ENCODE results near the gene UPK1A.

The UPK1A gene

DNA sequence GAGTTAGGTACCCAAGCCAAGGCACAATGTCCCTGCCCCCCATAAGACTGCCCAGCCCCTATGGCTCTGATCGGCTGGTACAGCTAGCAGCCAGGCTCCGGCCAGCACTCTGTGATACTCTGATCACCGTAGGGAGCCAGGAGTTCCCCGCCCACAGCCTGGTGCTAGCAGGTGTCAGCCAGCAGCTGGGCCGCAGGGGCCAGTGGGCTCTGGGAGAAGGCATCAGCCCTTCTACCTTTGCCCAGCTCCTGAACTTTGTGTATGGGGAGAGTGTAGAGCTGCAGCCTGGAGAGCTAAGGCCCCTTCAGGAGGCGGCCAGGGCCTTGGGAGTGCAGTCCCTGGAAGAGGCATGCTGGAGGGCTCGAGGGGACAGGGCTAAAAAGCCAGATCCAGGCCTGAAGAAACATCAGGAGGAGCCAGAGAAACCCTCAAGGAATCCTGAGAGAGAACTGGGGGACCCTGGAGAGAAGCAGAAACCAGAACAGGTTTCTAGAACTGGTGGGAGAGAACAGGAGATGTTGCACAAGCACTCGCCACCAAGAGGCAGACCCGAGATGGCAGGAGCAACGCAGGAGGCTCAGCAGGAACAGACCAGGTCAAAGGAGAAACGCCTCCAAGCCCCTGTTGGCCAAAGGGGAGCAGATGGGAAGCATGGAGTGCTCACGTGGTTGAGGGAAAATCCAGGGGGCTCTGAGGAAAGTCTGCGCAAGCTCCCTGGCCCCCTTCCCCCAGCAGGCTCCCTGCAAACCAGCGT is 48.5 kb downstream of the UPK1A start:
- Histone ChIP-seq H3K9ac (ENCODE audit: low read length) (no peak overlapping the region), H3K4me1 (ENCODE audit: insufficient read depth, low read length, severe bottlenecking) (peaks cover 33% of the 10 kb centered on the region), H3K4me3 (ENCODE audit: low read depth, low read length, poor library complexity, severe bottlenecking) (no peak overlapping the region), H2AFZ (ENCODE audit: low read length) (no peak overlapping the region), H3K4me2 (ENCODE audit: low read length) (no peak overlapping the region), H3K9me2 (ENCODE audit: low read depth, low read length) (no peaks in the 10 kb centered on the region), H3K36me3 (ENCODE audit: insufficient read depth, low read length) (peaks cover 4% of the 10 kb centered on the region; the same call in 1 of the 2 replicates), H3K9me3 (ENCODE audit: low read length) (no peaks in the 10 kb centered on the region), H3F3A (ENCODE audit: insufficient read depth, low read length) (no peaks in the 10 kb centered on the region), H3K27ac (ENCODE audit: low read depth, low read length, poor library complexity, severe bottlenecking) (no peak overlapping the region), H3K79me2 (ENCODE audit: insufficient read depth, low read length) (peaks cover 8% of the 10 kb centered on the region), H4K20me1 (ENCODE audit: insufficient read depth, low read length) (no peaks in the 10 kb centered on the region), H3K27me3 (ENCODE audit: insufficient read depth, low read length) (peaks cover 7% of the 10 kb centered on the region)
- no peak for TF ChIP-seq EZH2 (IDR thresholded peaks at IDR 0.05; ENCODE audit: borderline replicate concordance, low read length)
- TF ChIP-seq, protein P1, sequence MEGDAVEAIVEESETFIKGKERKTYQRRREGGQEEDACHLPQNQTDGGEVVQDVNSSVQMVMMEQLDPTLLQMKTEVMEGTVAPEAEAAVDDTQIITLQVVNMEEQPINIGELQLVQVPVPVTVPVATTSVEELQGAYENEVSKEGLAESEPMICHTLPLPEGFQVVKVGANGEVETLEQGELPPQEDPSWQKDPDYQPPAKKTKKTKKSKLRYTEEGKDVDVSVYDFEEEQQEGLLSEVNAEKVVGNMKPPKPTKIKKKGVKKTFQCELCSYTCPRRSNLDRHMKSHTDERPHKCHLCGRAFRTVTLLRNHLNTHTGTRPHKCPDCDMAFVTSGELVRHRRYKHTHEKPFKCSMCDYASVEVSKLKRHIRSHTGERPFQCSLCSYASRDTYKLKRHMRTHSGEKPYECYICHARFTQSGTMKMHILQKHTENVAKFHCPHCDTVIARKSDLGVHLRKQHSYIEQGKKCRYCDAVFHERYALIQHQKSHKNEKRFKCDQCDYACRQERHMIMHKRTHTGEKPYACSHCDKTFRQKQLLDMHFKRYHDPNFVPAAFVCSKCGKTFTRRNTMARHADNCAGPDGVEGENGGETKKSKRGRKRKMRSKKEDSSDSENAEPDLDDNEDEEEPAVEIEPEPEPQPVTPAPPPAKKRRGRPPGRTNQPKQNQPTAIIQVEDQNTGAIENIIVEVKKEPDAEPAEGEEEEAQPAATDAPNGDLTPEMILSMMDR (IDR thresholded peaks at IDR 0.05; ENCODE audit: low read length), result no peak

DNA sequence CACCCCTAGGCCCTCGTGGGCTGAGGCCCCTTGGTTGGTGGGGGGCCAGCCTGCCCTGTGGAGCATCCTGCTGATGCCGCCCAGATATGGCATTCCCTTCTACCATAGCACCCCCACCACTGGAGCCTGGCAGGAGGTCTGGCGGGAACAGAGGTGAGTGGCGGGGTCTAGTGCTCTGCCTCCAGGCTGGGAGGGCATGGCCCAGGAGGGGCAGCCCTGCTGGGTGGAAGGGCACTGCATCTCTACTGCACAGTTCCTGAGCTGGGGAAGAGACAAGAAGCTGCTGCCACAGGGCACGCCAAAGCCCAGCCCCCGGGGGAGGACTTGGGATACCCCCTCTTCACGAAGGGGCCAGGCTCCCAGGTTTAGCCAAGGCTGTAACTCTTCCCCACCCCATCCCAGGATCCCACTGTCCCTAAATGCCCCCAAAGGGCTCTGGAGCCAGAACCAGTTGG is 49.1 kb downstream of the UPK1A start:
- Histone ChIP-seq H3K4me3 (ENCODE audit: low read depth, low read length, poor library complexity, severe bottlenecking) (no peak overlapping the region), H2AFZ (ENCODE audit: low read length) (no peak overlapping the region)

DNA sequence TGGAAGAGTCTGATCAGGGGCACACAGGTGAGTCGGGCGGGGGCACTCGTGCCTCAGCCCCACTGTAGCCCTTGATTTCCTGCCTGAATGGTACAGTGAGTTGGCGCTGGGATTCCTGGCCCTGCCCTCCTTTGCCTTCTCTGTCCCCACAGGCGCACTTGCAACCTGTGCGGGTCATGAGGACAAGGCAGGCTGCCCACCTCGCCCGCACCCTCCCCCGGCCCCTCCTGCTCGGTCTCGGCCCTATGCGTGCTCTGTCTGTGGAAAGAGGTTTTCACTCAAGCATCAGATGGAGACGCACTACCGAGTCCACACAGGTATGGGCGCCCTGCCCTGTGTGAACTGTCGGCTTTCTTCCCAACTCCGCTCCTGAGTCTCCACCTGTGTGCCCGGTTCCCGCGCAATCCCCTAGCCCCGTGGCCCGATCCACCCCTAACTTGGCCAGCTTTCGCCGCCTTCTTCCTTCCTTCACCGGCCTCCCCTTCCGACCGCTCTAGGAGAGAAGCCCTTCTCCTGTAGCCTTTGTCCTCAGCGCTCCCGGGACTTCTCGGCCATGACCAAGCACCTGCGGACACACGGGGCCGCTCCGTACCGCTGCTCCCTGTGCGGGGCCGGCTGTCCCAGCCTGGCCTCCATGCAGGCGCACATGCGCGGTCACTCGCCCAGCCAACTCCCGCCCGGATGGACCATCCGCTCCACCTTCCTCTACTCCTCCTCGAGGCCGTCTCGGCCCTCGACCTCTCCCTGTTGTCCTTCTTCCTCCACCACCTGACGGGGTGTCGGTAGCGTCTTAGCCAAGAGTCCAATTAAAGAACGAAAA is 49.9 kb downstream of the UPK1A start:
- TF ChIP-seq, protein P1 (IDR thresholded peaks at IDR 0.05; ENCODE audit: low read length), result no peak
- no peak for TF ChIP-seq EZH2 (IDR thresholded peaks at IDR 0.05; ENCODE audit: borderline replicate concordance, low read length)
- Histone ChIP-seq H3K4me1 (ENCODE audit: insufficient read depth, low read length, severe bottlenecking) (peaks cover 27% of the 10 kb centered on the region), H4K20me1 (ENCODE audit: insufficient read depth, low read length) (no peaks in the 10 kb centered on the region)

More for the DNA sequence above, 49.1 kb downstream of the UPK1A start:
- no peak overlapping the region for H3K4me2 ChIP-seq (ENCODE audit: low read length)
- no peak overlapping the region for H3K27ac ChIP-seq (ENCODE audit: low read depth, low read length, poor library complexity, severe bottlenecking)
- H3K79me2 ChIP-seq (ENCODE audit: insufficient read depth, low read length), result peaks cover 8% of the 10 kb centered on the region
- H3K27me3 ChIP-seq (ENCODE audit: insufficient read depth, low read length), result peaks cover 7% of the 10 kb centered on the region
- no peak for TF ChIP-seq EZH2 (IDR thresholded peaks at IDR 0.05; ENCODE audit: borderline replicate concordance, low read length)
- TF ChIP-seq, protein P1 (IDR thresholded peaks at IDR 0.05; ENCODE audit: low read length), result no peak
- H3K9ac ChIP-seq (ENCODE audit: low read length), result no peak overlapping the region
- H3K36me3 ChIP-seq (ENCODE audit: insufficient read depth, low read length), result peaks cover 9% of the 10 kb centered on the region; the same call in 1 of the 2 replicates
- no peaks in the 10 kb centered on the region for H3K9me3 ChIP-seq (ENCODE audit: low read length)
- H3F3A ChIP-seq (ENCODE audit: insufficient read depth, low read length), result no peaks in the 10 kb centered on the region
- H3K4me1 ChIP-seq (ENCODE audit: insufficient read depth, low read length, severe bottlenecking), result peaks cover 33% of the 10 kb centered on the region
- no peaks in the 10 kb centered on the region for H4K20me1 ChIP-seq (ENCODE audit: insufficient read depth, low read length)
- no peaks in the 10 kb centered on the region for H3K9me2 ChIP-seq (ENCODE audit: low read depth, low read length)

More for the DNA sequence above, 49.9 kb downstream of the UPK1A start:
- Histone ChIP-seq H2AFZ (ENCODE audit: low read length) (no peak overlapping the region), H3K36me3 (ENCODE audit: insufficient read depth, low read length) (peaks cover 14% of the 10 kb centered on the region; the same call in 1 of the 2 replicates), H3K27me3 (ENCODE audit: insufficient read depth, low read length) (peaks cover 7% of the 10 kb centered on the region), H3K4me3 (ENCODE audit: low read depth, low read length, poor library complexity, severe bottlenecking) (peak overlapping the region; percentile 66), H3K4me2 (ENCODE audit: low read length) (peak overlapping the region; percentile 73), H3F3A (ENCODE audit: insufficient read depth, low read length) (no peaks in the 10 kb centered on the region), H3K79me2 (ENCODE audit: insufficient read depth, low read length) (peaks cover 8% of the 10 kb centered on the region), H3K9me2 (ENCODE audit: low read depth, low read length) (no peaks in the 10 kb centered on the region), H3K27ac (ENCODE audit: low read depth, low read length, poor library complexity, severe bottlenecking) (no peak overlapping the region), H3K9me3 (ENCODE audit: low read length) (no peaks in the 10 kb centered on the region), H3K9ac (ENCODE audit: low read length) (peak overlapping the region; percentile 61; the same call in 1 of the 2 replicates)

Measured in OCI-LY1 (cell line).